ENCODE data around the gene UNC5B. TPM values are rescaled to one million over a fixed set of nuclear protein-coding genes. Genes with fewer than 3 reads are reported as not detected.

UNC5B gene
- total RNA-seq, 1 donor from 2014 or later, result not detected

DNA sequence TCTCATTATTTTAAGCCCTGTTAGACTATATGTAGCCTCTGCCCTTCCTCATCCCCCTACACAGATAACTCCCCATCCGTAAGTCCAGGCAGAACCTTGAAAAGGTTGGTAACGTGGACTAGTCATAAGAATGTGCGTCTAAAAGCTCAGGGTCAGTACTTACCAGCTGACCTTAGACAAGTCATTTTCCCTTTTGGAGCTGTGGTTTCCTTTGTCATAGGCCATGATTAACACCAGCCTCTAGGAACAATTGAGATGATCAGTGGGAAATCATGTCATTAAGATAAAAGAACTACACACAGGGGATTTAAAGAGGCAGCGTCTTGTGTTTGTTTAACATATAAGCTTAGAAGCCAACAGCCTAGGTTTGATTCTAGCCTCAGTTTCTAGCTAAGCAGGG, 6.9 kb upstream of the UNC5B start:
- Mint-ChIP-seq H3K27ac (no peak overlapping the region), H3K4me3 (no peak overlapping the region), H3K9me3 (no peaks in the 10 kb centered on the region), H3K36me3 (ENCODE audit: low read depth) (no peaks in the 10 kb centered on the region), H3K4me1 (no peaks in the 10 kb centered on the region), H3K27me3 (peaks cover 44% of the 10 kb centered on the region)
- TF ChIP-seq, protein P1, sequence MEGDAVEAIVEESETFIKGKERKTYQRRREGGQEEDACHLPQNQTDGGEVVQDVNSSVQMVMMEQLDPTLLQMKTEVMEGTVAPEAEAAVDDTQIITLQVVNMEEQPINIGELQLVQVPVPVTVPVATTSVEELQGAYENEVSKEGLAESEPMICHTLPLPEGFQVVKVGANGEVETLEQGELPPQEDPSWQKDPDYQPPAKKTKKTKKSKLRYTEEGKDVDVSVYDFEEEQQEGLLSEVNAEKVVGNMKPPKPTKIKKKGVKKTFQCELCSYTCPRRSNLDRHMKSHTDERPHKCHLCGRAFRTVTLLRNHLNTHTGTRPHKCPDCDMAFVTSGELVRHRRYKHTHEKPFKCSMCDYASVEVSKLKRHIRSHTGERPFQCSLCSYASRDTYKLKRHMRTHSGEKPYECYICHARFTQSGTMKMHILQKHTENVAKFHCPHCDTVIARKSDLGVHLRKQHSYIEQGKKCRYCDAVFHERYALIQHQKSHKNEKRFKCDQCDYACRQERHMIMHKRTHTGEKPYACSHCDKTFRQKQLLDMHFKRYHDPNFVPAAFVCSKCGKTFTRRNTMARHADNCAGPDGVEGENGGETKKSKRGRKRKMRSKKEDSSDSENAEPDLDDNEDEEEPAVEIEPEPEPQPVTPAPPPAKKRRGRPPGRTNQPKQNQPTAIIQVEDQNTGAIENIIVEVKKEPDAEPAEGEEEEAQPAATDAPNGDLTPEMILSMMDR (IDR thresholded peaks at IDR 0.05), result no peak
- intact Hi-C loops (cut with micrococcal nuclease), result no loop called here
- CTCF ChIA-PET, result no interaction called here
- DNase-seq, result no peak
- POLR2A ChIA-PET, result no interaction called here
- no peak for ATAC-seq (ENCODE audit: low read depth)

DNA sequence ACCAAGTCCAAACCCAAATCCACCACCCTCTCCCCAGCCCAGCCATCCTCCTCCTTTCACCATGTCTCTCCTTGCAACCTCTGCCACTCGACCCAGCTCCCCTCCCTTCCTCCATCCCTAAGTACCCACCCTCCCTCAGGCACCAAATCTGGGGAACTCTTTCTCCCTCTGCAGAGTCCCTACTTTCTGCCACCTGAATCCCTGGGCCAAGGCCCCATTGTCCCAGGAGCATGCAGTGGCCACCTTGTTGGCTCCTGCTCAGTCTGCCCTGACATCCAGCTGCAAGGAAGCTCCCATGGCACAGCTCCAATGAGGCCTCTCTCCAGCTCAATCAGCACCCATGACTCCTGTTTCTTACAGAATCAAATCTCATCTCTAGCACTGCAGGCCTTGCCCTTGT, 5.5 kb upstream of the UNC5B start:
- TF ChIP-seq, protein P1 (IDR thresholded peaks at IDR 0.05), result no peak
- ATAC-seq (ENCODE audit: low read depth) (no peak), DNase-seq (no peak)
- CTCF ChIA-PET, result no interaction called here
- H3K4me1 Mint-ChIP-seq, result peaks cover 3% of the 10 kb centered on the region
- intact Hi-C loops (cut with micrococcal nuclease), result no loop called here
- no peak overlapping the region for H3K4me3 Mint-ChIP-seq
- no peak overlapping the region for H3K27ac Mint-ChIP-seq
- peaks cover 58% of the 10 kb centered on the region for H3K27me3 Mint-ChIP-seq
- no peaks in the 10 kb centered on the region for H3K36me3 Mint-ChIP-seq (ENCODE audit: low read depth)
- H3K9me3 Mint-ChIP-seq, result no peaks in the 10 kb centered on the region
- POLR2A ChIA-PET, result no interaction called here

DNA sequence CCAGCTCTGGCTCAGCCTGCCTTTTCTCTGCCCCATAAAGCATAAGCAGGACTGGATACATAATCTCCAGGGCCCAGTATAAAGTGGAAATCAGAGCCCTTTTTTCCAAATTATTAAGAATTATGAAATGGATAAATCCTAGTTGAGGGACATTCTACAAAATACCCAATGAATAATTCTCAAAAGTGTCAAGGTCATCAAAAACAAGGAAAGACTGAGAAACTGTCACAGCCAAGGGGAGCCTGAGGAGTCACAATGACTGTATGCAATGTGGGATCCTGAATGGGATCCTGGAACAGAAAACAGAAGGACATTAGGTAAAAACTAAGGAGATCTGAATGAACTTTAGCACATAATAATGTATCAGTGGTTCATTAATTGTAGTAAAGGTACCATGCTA, 4.8 kb upstream of the UNC5B start:
- no peaks in the 10 kb centered on the region for H3K36me3 Mint-ChIP-seq (ENCODE audit: low read depth)
- no peak overlapping the region for H3K27ac Mint-ChIP-seq
- ATAC-seq (ENCODE audit: low read depth), result no peak
- no peak for DNase-seq
- POLR2A ChIA-PET, result no interaction called here
- no peak overlapping the region for H3K4me3 Mint-ChIP-seq
- H3K27me3 Mint-ChIP-seq, result peaks cover 61% of the 10 kb centered on the region
- TF ChIP-seq, protein P1 (IDR thresholded peaks at IDR 0.05), result no peak
- H3K4me1 Mint-ChIP-seq, result peaks cover 5% of the 10 kb centered on the region
- intact Hi-C loops (cut with micrococcal nuclease), result no loop called here
- CTCF ChIA-PET, result no interaction called here
- no peaks in the 10 kb centered on the region for H3K9me3 Mint-ChIP-seq

DNA sequence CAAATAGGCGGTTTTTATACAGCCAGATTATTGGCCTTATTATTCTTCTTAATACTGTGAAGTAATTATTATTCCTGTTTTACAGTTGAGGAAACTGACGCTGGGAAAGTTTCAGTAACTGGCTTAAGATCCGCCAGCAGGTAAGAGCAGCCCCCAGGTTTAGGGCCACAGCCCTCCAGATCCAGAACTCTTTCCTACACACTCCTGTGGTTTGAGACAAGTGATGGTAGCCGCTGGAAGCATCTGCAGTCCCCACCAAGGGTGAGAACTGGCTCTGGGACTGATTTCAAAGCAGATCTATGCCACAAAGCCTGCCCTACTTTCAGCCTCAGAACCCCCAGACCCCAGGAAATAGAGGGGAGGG, 3.0 kb upstream of the UNC5B start:
- H3K4me3 Mint-ChIP-seq, result no peak overlapping the region
- TF ChIP-seq, protein P1 (IDR thresholded peaks at IDR 0.05), result no peak
- H3K27me3 Mint-ChIP-seq, result peaks cover 66% of the 10 kb centered on the region
- ChIA-PET POLR2A (no interaction called here), CTCF (interaction anchor here (1.0 kb wide), 1 partner anchor 11 kb away, joined by 3 read pairs; no protein-coding TSS in a partner anchor)
- intact Hi-C loops (cut with micrococcal nuclease), result loop anchor here (1.0 kb wide), 1 partner anchor 284 kb away; no protein-coding TSS in a partner anchor
- ATAC-seq (ENCODE audit: low read depth) (no peak), DNase-seq (no peak)
- H3K27ac Mint-ChIP-seq, result no peak overlapping the region
- peaks cover 11% of the 10 kb centered on the region for H3K4me1 Mint-ChIP-seq
- no peaks in the 10 kb centered on the region for H3K36me3 Mint-ChIP-seq (ENCODE audit: low read depth)
- H3K9me3 Mint-ChIP-seq, result no peaks in the 10 kb centered on the region

DNA sequence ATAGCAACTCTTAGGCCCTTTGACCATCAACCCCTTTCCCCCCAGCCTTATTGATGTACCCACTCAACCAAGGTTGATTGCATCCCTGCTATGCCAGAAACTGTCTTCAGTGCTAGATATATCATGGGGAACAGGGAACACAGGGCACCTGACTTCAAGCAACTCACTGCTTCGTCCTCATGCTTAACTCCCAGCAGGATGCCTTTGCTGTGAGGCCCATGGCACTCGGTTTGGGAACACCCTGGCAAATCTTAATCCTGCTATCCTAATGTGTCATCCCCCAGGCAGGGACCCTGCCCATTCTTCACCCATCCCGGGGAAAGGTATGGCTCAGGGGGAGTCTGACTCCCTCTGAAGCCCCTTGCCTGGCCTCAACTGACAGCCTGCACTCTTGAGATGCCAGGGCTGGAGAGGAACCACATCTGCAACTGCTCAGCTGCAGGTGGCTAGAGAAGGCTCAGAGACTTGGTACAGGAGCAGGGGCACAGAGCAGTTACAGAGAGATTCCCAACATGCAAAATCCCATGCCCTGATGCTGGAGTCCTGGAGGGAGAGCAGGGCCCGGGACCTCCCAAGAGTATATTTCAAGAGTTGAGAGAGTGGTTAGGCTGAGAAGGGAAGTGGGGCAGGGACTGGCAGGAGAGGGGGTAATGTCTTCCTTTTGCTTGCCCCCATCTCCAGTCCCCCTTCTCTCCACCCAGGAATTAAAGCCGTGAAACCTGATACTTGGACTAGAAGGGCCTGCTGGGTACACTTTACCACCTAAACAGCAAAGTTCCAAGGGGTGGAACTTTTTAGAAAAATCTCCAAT, 2.4 kb upstream of the UNC5B start:
- Mint-ChIP-seq H3K4me1 (peaks cover 11% of the 10 kb centered on the region), H3K27ac (no peak overlapping the region), H3K36me3 (ENCODE audit: low read depth) (no peaks in the 10 kb centered on the region), H3K9me3 (no peaks in the 10 kb centered on the region), H3K27me3 (peaks cover 66% of the 10 kb centered on the region), H3K4me3 (no peak overlapping the region)
- ChIA-PET POLR2A (no interaction called here), CTCF (interaction anchor here (1.0 kb wide), 1 partner anchor 10 kb away, joined by 3 read pairs; no protein-coding TSS in a partner anchor)
- intact Hi-C loops (cut with micrococcal nuclease), result loop anchor here (1.0 kb wide), 1 partner anchor 285 kb away; no protein-coding TSS in a partner anchor
- no peak for ATAC-seq (ENCODE audit: low read depth)
- TF ChIP-seq, protein P1 (IDR thresholded peaks at IDR 0.05), result no peak
- no peak for DNase-seq

All from activated B cell treated with CpG ODN at 0.5 μM for 24 hours (primary cell).